A673 (cell line): ENCODE results near the gene SORCS1. TPM values are rescaled to one million over a fixed set of nuclear protein-coding genes. Genes with fewer than 3 reads are reported as not detected.

ENCODE experiments used
- BruUV-seq: library from RNA; stranded (reverse); fragments of 400-500 nt; replicated peaks from 2 replicates; lab custom pipeline; 2021; lab: Mats Ljungman, UMichigan
- CTCF ChIA-PET: fragments of 300-600 bp; sonication (Branson Sonifier 250); formaldehyde crosslinking; loops from one replicate; lab custom pipeline; 2022; ENCODE audit warnings: antibody characterized with exemption; lab: Charles Lee
- POLR2A ChIA-PET: fragments of 300-600 bp; sonication (Branson Sonifier 250); formaldehyde crosslinking; loops from one replicate; lab custom pipeline; 2022; ENCODE audit warnings: antibody characterized with exemption; ENCODE audit not compliant: low non-redundant PET; lab: Charles Lee
- DNase-seq: peaks from one replicate; pipeline ENCODE4 v3.0.0-alpha.2; 2015; ENCODE audit warnings: low spot score
- H3K27ac ChIP-seq: fragments of 200-600 bp; sonication (generic); 2 replicates; pipeline ENCODE4 v1.5.1; 2016; ENCODE audit warnings: mixed run types, low read depth, mild to moderate bottlenecking, mixed read lengths, antibody characterized with exemption, low read length; ENCODE audit not compliant: poor library complexity, severe bottlenecking
- H3K27me3 ChIP-seq: fragments of 200-600 bp; sonication (generic); replicated peaks from 2 replicates; pipeline ENCODE4 v1.6.1; 2017; ENCODE audit warnings: mixed run types, low read depth, mild to moderate bottlenecking, mixed read lengths, antibody characterized with exemption, low read length; ENCODE audit not compliant: insufficient read depth, poor library complexity
- H3K36me3 ChIP-seq: fragments of 200-600 bp; sonication (generic); 2 replicates; pipeline ENCODE4 v1.6.1; 2016; ENCODE audit warnings: mixed run types, mild to moderate bottlenecking, mixed read lengths, antibody characterized with exemption, low read length; ENCODE audit not compliant: insufficient read depth, poor library complexity, severe bottlenecking
- H3K4me1 ChIP-seq: fragments of 200-600 bp; sonication (generic); 2 replicates; pipeline ENCODE4 v1.6.1; 2017; ENCODE audit warnings: mixed run types, mild to moderate bottlenecking, mixed read lengths, antibody characterized with exemption, low read length; ENCODE audit not compliant: insufficient read depth, poor library complexity, severe bottlenecking
- H3K4me3 ChIP-seq: fragments of 200-600 bp; sonication (generic); 2 replicates; pipeline ENCODE4 v1.5.1; 2016; ENCODE audit warnings: low read depth, mixed run types, mild to moderate bottlenecking, mixed read lengths, low read length; ENCODE audit not compliant: poor library complexity, severe bottlenecking
- H3K9me3 ChIP-seq: fragments of 200-600 bp; sonication (generic); 2 replicates; pipeline ENCODE4 v1.6.1; 2016; ENCODE audit warnings: mixed run types, low read depth, mild to moderate bottlenecking, mixed read lengths, antibody characterized with exemption, low read length; ENCODE audit not compliant: poor library complexity, severe bottlenecking
- CTCF ChIP-seq: fragments of 300-800, 200-600 bp; sonication (generic); conservative IDR thresholded peaks from 2 replicates; pipeline ENCODE4 v1.5.1; 2017; ENCODE audit warnings: low read depth, mild to moderate bottlenecking, antibody characterized with exemption, low read length, moderate library complexity, mixed read lengths
- EZH2 ChIP-seq: fragments of 200-600 bp; sonication (generic); IDR thresholded peaks from 2 replicates; pipeline ENCODE4 v1.6.1; 2017; ENCODE audit warnings: borderline replicate concordance, low read depth, mild to moderate bottlenecking, mixed read lengths, antibody characterized with exemption, low read length; ENCODE audit not compliant: poor library complexity, severe bottlenecking
- intact Hi-C: fragments of 100-400 bp; cut with micrococcal nuclease; formaldehyde crosslinking; loops from one replicate; pipeline ENCODE4 v1.10.0; 2022; ENCODE audit not compliant: unreplicated experiment
- total RNA-seq: library from RNA; stranded (reverse); gene quantifications from 2 replicates; pipeline ENCODE4 v1.2.3, GENCODE V29; 2021

SORCS1 gene
- total RNA-seq, 1 experiment from 2014 or later = 0.34 TPM

DNA sequence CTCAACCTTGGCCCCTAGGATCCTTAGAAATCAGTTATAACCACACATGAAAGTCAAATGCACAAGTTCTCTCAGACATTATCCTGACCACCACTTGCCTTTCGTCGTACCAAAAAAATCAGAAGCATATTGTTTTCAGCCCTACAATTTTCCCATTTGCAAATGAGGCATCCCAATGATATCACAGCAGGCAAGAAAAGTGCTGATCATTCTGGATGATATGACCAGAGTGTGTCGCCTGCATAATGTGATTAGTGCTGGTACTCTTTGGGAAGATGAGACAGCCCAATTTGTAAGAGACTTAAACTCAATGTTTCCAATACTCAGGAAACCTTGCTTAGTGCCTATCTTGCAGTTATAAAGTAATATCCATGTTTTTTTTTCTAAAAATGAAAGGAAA lies 168.0 kb downstream of the SORCS1 start:
- BruUV-seq = no TSS peak
- CTCF ChIA-PET = no interaction called here
- Histone ChIP-seq H3K27ac (no peak overlapping the region), H3K9me3 (no peaks in the 10 kb centered on the region), H3K4me1 (peaks cover 5% of the 10 kb centered on the region), H3K27me3 (no peaks in the 10 kb centered on the region), H3K36me3 (no peaks in the 10 kb centered on the region), H3K4me3 (no peak overlapping the region)
- intact Hi-C loops = no loop called here
- POLR2A ChIA-PET = no interaction called here
- DNase-seq = no peak
- TF ChIP-seq EZH2 = no peak
- no peak for TF ChIP-seq CTCF

DNA sequence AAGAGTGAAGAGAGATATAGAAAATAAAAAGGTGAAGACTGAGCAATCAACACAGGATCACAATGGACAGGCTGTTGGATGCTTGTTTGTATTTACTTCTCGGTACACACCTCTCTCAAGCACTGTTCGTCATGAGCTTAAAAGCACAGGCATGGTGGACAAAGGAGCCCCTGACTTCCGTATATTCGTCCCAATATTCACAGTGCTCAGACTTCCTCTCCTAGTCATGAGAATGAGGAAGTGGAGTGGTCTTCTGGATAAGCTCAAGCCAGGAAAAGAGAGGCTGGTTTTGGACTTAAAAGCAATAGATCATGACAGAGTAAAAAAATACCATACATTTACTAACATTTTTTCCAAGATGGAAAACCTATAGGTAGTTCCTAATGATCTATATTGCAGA lies 172.5 kb downstream of the SORCS1 start:
- Histone ChIP-seq H3K36me3 (no peaks in the 10 kb centered on the region), H3K4me1 (peaks cover 5% of the 10 kb centered on the region), H3K9me3 (no peaks in the 10 kb centered on the region), H3K4me3 (no peak overlapping the region), H3K27me3 (no peaks in the 10 kb centered on the region), H3K27ac (no peak overlapping the region)
- DNase-seq = no peak
- TF ChIP-seq EZH2 = no peak
- no peak for TF ChIP-seq CTCF
- CTCF ChIA-PET = no interaction called here
- no TSS peak for BruUV-seq
- POLR2A ChIA-PET = no interaction called here
- intact Hi-C loops = no loop called here

GRCh38 chr10:106991091-106991490 lies 173.4 kb downstream of the SORCS1 start:
- BruUV-seq = no TSS peak
- no peak for TF ChIP-seq EZH2
- no peak for TF ChIP-seq CTCF
- H3K27me3 ChIP-seq = no peaks in the 10 kb centered on the region
- H3K9me3 ChIP-seq = no peaks in the 10 kb centered on the region
- no peak for DNase-seq
- no peaks in the 10 kb centered on the region for H3K36me3 ChIP-seq
- H3K4me1 ChIP-seq = no peaks in the 10 kb centered on the region
- ChIA-PET CTCF (no interaction called here), POLR2A (no interaction called here)
- no peak overlapping the region for H3K4me3 ChIP-seq
- intact Hi-C loops = no loop called here
- H3K27ac ChIP-seq = no peak overlapping the region
